Smooth muscle cell (in vitro differentiated cells): ENCODE data around the gene VSIG10. TPM values are rescaled to one million over a fixed set of nuclear protein-coding genes. Genes with fewer than 3 reads are reported as not detected.

Experiments used
- DNase-seq: peaks from one replicate; lab custom pipeline; 2025; ENCODE audit not compliant: unreplicated experiment; lab: John Stamatoyannopoulos, UW
- H2AFZ ChIP-seq: fragments of 200-600 bp; sonication (generic); 2 replicates; pipeline ENCODE4 v1.6.0; 2016; ENCODE audit warnings: antibody characterized with exemption, low read depth, mild to moderate bottlenecking
- H3F3A ChIP-seq: fragments of 200-600 bp; sonication (generic); 2 replicates; pipeline ENCODE4 v1.6.0; 2017; ENCODE audit warnings: antibody characterized with exemption, low read depth
- H3K27ac ChIP-seq: fragments of 200-600 bp; sonication (generic); 2 replicates; pipeline ENCODE4 v1.5.1; 2016; ENCODE audit warnings: low read depth, mild to moderate bottlenecking
- H3K27me3 ChIP-seq: fragments of 200-600 bp; sonication (generic); 2 replicates; pipeline ENCODE4 v1.6.1; 2016; ENCODE audit warnings: low read depth, mild to moderate bottlenecking
- H3K36me3 ChIP-seq: fragments of 200-600 bp; sonication (generic); 2 replicates; pipeline ENCODE4 v1.5.1; 2016; ENCODE audit warnings: low read depth
- H3K4me1 ChIP-seq: fragments of 200-600 bp; sonication (generic); 2 replicates; pipeline ENCODE4 v1.5.1; 2016; ENCODE audit warnings: low read depth
- H3K4me2 ChIP-seq: fragments of 200-600 bp; sonication (generic); 2 replicates; pipeline ENCODE4 v1.6.0; 2016; ENCODE audit warnings: mild to moderate bottlenecking
- H3K4me3 ChIP-seq: fragments of 200-600 bp; sonication (generic); 2 replicates; pipeline ENCODE4 v1.5.1; 2016; ENCODE audit warnings: mild to moderate bottlenecking
- H3K79me2 ChIP-seq: fragments of 200-600 bp; sonication (generic); 2 replicates; pipeline ENCODE4 v1.6.0; 2016; ENCODE audit warnings: low read depth, mild to moderate bottlenecking
- H3K9ac ChIP-seq: fragments of 200-600 bp; sonication (generic); 2 replicates; pipeline ENCODE4 v1.6.0; 2016; ENCODE audit warnings: low read depth
- H3K9me3 ChIP-seq: fragments of 200-600 bp; sonication (generic); replicated peaks from 2 replicates; pipeline ENCODE4 v1.5.1; 2016; ENCODE audit warnings: low read depth
- H4K20me1 ChIP-seq: fragments of 200-600 bp; sonication (generic); 2 replicates; pipeline ENCODE4 v1.6.0; 2016; ENCODE audit warnings: low read depth
- CTCF ChIP-seq: fragments of 200-600 bp; sonication (generic); IDR thresholded peaks from 2 replicates; pipeline ENCODE4 v1.5.1; 2017; ENCODE audit warnings: borderline replicate concordance, mild to moderate bottlenecking, antibody characterized with exemption; ENCODE audit not compliant: insufficient read depth, poor library complexity, severe bottlenecking
- WGBS: methylation state at CpG from one replicate; pipeline ENCODE4 v1.1.7; 2016; ENCODE audit warnings: low lambda C conversion rate; 5-methylcytosine and 5-hydroxymethylcytosine counted together
- polyA plus RNA-seq: library from polyadenylated mRNA; unstranded; fragments of >200 nt; fragmentation: Nextera tagmentation; extraction: Ambion mirVana; gene quantifications from 2 replicates; pipeline ENCODE4 v1.2.1, GENCODE V29; 2016
- total RNA-seq: library from RNA; depleted of rRNA; stranded (reverse); fragments of >200 nt; gene quantifications from 2 replicates; pipeline ENCODE4 v1.2.3, GENCODE V29; 2014

The VSIG10 gene
- total and polyA plus RNA-seq, 2 experiments from 2014 or later, result 2.3 to 3.0 TPM

- no peak for TF ChIP-seq CTCF
Measured at GRCh38 chr12:118127867-118128266, 24.1 kb upstream of the VSIG10 start.

GRCh38 chr12:118126119-118126757, 22.4 kb upstream of the VSIG10 start:
- H3K36me3 ChIP-seq, result no peaks in the 10 kb centered on the region
- H3K27me3 ChIP-seq, result no peaks in the 10 kb centered on the region
- H3K9me3 ChIP-seq, result no peaks in the 10 kb centered on the region
- no peak overlapping the region for H2AFZ ChIP-seq
- no peak overlapping the region for H3K4me2 ChIP-seq
- TF ChIP-seq CTCF, result no peak
- 94% methylated on average over 13 of the region's 13 CpGs for WGBS
- H3K4me1 ChIP-seq, result no peaks in the 10 kb centered on the region
- no peak for DNase-seq
- no peaks in the 10 kb centered on the region for H4K20me1 ChIP-seq
- no peaks in the 10 kb centered on the region for H3F3A ChIP-seq
- H3K4me3 ChIP-seq, result no peak overlapping the region
- H3K9ac ChIP-seq, result no peak overlapping the region
- no peaks in the 10 kb centered on the region for H3K79me2 ChIP-seq
- H3K27ac ChIP-seq, result no peak overlapping the region

More at GRCh38 chr12:118127867-118128266, 24.1 kb upstream of the VSIG10 start:
- H3K27ac ChIP-seq, result no peak overlapping the region
- H3K9me3 ChIP-seq, result no peaks in the 10 kb centered on the region
- WGBS, result 98% methylated on average over 5 of the region's 5 CpGs
- no peaks in the 10 kb centered on the region for H3K36me3 ChIP-seq
- no peak overlapping the region for H2AFZ ChIP-seq
- no peaks in the 10 kb centered on the region for H4K20me1 ChIP-seq
- no peaks in the 10 kb centered on the region for H3K27me3 ChIP-seq
- no peak overlapping the region for H3K4me3 ChIP-seq
- H3K9ac ChIP-seq, result no peak overlapping the region
- no peaks in the 10 kb centered on the region for H3F3A ChIP-seq
- no peaks in the 10 kb centered on the region for H3K79me2 ChIP-seq
- H3K4me2 ChIP-seq, result no peak overlapping the region
- no peaks in the 10 kb centered on the region for H3K4me1 ChIP-seq
- DNase-seq, result no peak

GRCh38 chr12:118125743-118126118, 21.9 kb upstream of the VSIG10 start:
- Histone ChIP-seq H3K4me2 (no peak overlapping the region), H3K27me3 (no peaks in the 10 kb centered on the region), H3K9me3 (no peaks in the 10 kb centered on the region), H3K27ac (no peak overlapping the region), H3K4me1 (no peaks in the 10 kb centered on the region), H4K20me1 (no peaks in the 10 kb centered on the region), H3K4me3 (no peak overlapping the region), H3K36me3 (no peaks in the 10 kb centered on the region), H2AFZ (no peak overlapping the region), H3K79me2 (no peaks in the 10 kb centered on the region), H3K9ac (no peak overlapping the region), H3F3A (no peaks in the 10 kb centered on the region)
- WGBS, result 96% methylated on average over 4 of the region's 4 CpGs
- no peak for TF ChIP-seq CTCF
- no peak for DNase-seq

GRCh38 chr12:118124333-118124874, 20.6 kb upstream of the VSIG10 start:
- no peaks in the 10 kb centered on the region for H3K27me3 ChIP-seq
- no peaks in the 10 kb centered on the region for H3K79me2 ChIP-seq
- no peak overlapping the region for H3K9ac ChIP-seq
- WGBS, result 95% methylated on average over 5 of the region's 5 CpGs
- H3K9me3 ChIP-seq, result no peaks in the 10 kb centered on the region
- H3F3A ChIP-seq, result no peaks in the 10 kb centered on the region
- DNase-seq, result no peak
- H3K36me3 ChIP-seq, result no peaks in the 10 kb centered on the region
- TF ChIP-seq CTCF, result no peak
- H3K4me2 ChIP-seq, result no peak overlapping the region
- H4K20me1 ChIP-seq, result no peaks in the 10 kb centered on the region
- H3K4me3 ChIP-seq, result no peak overlapping the region
- H2AFZ ChIP-seq, result no peak overlapping the region
- H3K27ac ChIP-seq, result no peak overlapping the region
- H3K4me1 ChIP-seq, result peaks cover 5% of the 10 kb centered on the region
